Activated CD4-positive, alpha-beta T cell treated with anti-CD3 and anti-CD28 coated beads, Interleukin-2, amount 10 ng/mL, durations not matched to agents 24 days and 14 days (primary cell): ENCODE measurements around the gene ZNF860. TPM values are rescaled to one million over a fixed set of nuclear protein-coding genes. Genes with fewer than 3 reads are reported as not detected.
A peak's percentile ranks its signal among the peaks of the same experiment; 100 is the strongest.

ENCODE experiments used
- DNase-seq: peaks from one replicate; pipeline ENCODE4 v3.0.0; 2022
- H3K27ac Mint-ChIP-seq: one replicate; pipeline ENCODE4 v1.8.0; 2022; ENCODE audit warnings: mild to moderate bottlenecking, mixed read lengths
- H3K27me3 Mint-ChIP-seq: one replicate; pipeline ENCODE4 v1.8.0; 2022; ENCODE audit warnings: mixed read lengths
- H3K36me3 Mint-ChIP-seq: one replicate; pipeline ENCODE4 v1.8.0; 2022; ENCODE audit warnings: low read depth, mild to moderate bottlenecking, mixed read lengths
- H3K4me1 Mint-ChIP-seq: one replicate; pipeline ENCODE4 v1.8.0; 2021; ENCODE audit warnings: mixed read lengths
- H3K4me3 Mint-ChIP-seq: one replicate; pipeline ENCODE4 v1.8.0; 2022; ENCODE audit warnings: mild to moderate bottlenecking, moderate library complexity, mixed read lengths
- H3K9me3 Mint-ChIP-seq: one replicate; pipeline ENCODE4 v1.8.0; 2021; ENCODE audit warnings: mixed read lengths
- intact Hi-C: fragments of 100-400 bp; cut with micrococcal nuclease; formaldehyde crosslinking; loops from one replicate; pipeline ENCODE4 v1.15.1; 2023
- total RNA-seq: library from RNA; stranded (reverse); gene quantifications from 2 replicates; pipeline ENCODE4 v1.2.3, GENCODE V29; 2022

The ZNF860 gene
- total RNA-seq, 1 donor from 2014 or later, result 0.19 TPM

DNA sequence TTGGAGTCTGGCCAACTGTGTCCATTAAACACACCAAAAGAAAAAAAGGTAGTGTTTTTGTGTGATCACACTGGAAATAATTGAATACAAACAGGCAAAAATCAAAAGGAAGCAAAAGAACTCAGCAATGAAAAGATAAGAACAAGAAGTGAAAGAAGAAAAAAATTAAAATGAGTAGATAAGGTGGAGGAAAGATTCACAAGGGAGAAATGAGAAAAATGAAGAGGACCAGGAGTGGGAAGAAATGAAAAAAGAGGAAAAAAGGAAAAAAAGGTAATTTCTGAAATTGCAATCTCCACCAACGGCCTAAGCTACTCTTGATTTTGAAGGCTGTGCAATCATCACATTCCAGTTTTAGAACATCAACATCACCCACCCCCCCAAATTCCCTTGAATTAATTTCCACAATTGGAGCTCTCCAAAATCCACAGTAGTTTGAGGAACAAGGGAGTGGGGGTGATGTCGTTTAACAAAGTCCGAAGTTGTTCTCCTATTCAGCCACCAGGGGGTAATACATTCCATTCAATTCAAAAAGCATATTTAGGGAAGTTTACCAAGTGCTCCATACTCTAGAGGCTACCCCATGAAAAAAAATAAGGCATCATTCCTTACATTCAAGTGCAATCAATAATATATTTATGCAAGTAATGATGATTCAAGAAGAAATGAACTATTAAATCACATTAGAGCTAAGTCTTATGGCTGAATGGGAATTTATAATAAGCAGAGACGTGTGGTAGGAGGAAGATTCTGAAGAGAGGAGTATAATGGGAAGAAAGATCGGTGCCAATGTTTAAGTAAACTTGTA, 37.4 kb downstream of the ZNF860 start:
- H3K27ac Mint-ChIP-seq, result no peak overlapping the region
- H3K9me3 Mint-ChIP-seq, result no peaks in the 10 kb centered on the region
- no peaks in the 10 kb centered on the region for H3K4me1 Mint-ChIP-seq
- peak; percentile 62 for DNase-seq
- intact Hi-C loops, result loop anchor here (1.0 kb wide), 1 partner anchor 125 kb away; no protein-coding TSS in a partner anchor
- peaks cover 7% of the 10 kb centered on the region for H3K27me3 Mint-ChIP-seq
- H3K36me3 Mint-ChIP-seq, result no peaks in the 10 kb centered on the region
- no peak overlapping the region for H3K4me3 Mint-ChIP-seq

DNA sequence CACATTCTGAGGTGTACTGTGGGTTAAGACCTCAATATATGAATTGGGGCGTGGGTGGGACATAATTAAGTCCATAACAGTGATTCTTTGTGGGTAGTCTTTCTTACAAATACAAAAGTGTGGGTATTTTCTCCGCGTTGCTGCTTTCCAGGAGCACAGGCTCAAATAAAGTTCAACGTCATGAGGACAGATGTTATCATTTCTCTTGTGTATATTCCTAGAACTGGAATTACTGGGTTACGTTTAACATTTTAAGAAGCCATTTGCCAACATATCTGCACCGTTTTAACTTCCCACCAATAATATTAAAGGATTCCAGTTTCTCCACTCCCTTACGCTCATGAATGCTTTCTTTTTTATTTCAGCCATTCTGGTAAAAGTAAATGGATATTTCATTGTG, 39.6 kb downstream of the ZNF860 start:
- H3K27ac Mint-ChIP-seq, result no peak overlapping the region
- no peaks in the 10 kb centered on the region for H3K9me3 Mint-ChIP-seq
- DNase-seq, result no peak
- H3K4me1 Mint-ChIP-seq, result no peaks in the 10 kb centered on the region
- H3K36me3 Mint-ChIP-seq, result no peaks in the 10 kb centered on the region
- intact Hi-C loops, result no loop called here
- peaks cover 5% of the 10 kb centered on the region for H3K27me3 Mint-ChIP-seq
- H3K4me3 Mint-ChIP-seq, result no peak overlapping the region

DNA sequence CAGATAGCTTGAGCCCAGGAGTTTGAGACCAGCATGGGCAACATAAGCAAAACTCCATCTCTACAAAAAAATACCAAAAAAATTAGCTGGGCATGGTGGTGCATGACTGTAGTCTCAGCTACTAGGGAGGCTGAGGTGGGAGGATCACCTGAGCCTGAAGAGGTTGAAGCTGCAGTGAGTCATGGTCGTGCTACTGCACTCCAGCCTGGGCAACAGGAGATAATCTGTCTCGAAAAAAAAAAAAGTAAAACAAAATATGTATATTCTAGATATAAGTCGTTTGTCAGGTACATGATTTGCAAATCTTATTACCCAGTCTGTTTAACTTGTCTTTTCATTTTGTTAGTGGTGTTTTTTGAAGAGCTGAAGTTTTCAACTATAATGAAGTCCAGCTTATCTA, 40.2 kb downstream of the ZNF860 start:
- Mint-ChIP-seq H3K27ac (no peak overlapping the region), H3K4me1 (no peaks in the 10 kb centered on the region), H3K27me3 (peaks cover 7% of the 10 kb centered on the region), H3K4me3 (no peak overlapping the region), H3K36me3 (no peaks in the 10 kb centered on the region), H3K9me3 (no peaks in the 10 kb centered on the region)
- no peak for DNase-seq
- intact Hi-C loops, result no loop called here

DNA sequence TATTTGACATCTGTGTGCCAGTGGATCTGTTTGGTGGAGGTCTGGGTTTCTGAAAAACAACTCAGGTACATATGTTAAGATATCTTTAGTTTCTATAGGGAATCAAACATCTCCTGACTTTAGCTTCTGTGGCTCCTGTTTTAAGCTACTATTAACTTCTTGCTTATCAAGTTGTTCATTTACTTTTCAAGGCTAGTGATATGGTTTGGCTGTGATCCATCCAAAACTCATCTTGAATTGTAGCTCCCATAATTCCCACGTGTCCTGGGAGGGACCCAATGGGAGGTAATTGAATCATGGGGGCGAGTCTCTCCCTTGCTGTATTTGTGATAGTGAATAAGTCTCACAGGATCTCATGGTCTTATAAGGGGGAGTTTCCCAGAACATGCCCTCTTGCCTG, 41.4 kb downstream of the ZNF860 start:
- Mint-ChIP-seq H3K27ac (no peak overlapping the region), H3K4me3 (no peak overlapping the region), H3K27me3 (peaks cover 11% of the 10 kb centered on the region), H3K9me3 (no peaks in the 10 kb centered on the region), H3K4me1 (no peaks in the 10 kb centered on the region), H3K36me3 (no peaks in the 10 kb centered on the region)
- intact Hi-C loops, result no loop called here
- DNase-seq, result no peak

DNA sequence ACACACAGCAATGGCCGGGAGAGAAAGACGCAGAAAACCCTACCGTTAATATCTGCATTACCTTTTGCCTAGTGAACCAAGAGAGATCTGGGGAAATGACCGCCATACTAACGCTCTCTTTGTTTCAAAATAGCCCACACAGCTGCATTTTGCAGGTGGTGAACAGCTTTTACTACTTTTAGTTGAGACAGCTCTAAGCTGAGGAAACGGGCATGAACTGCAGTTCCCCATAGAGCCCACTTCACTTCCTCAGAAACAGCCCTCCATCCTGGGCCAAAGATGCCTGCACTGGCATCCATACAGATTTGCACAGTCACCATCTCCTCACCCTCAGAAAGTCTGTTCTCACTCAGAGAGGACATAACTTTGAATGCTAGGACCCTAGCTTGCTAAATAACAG, 45.0 kb downstream of the ZNF860 start:
- intact Hi-C loops, result no loop called here
- H3K4me1 Mint-ChIP-seq, result no peaks in the 10 kb centered on the region
- H3K36me3 Mint-ChIP-seq, result no peaks in the 10 kb centered on the region
- H3K27ac Mint-ChIP-seq, result no peak overlapping the region
- no peak overlapping the region for H3K4me3 Mint-ChIP-seq
- no peak for DNase-seq
- H3K27me3 Mint-ChIP-seq, result peaks cover 8% of the 10 kb centered on the region
- no peaks in the 10 kb centered on the region for H3K9me3 Mint-ChIP-seq

DNA sequence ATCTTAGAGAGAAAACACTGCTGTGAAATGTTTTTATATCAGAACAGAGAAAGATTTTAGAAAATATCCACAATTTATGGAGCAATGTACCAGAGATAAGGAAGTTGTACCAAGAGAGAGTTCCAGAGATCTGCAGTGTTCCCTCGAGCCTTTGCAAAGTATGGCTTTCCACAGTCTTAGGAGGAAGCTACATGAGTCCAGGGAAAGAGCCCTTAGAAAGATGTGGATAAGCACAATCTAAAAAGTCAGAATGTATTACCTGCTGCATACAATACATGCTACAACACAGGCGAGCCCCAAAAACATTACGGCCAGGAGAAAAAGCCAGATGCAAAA, 56.4 kb downstream of the ZNF860 start:
- no peak overlapping the region for H3K27ac Mint-ChIP-seq
- H3K9me3 Mint-ChIP-seq, result peaks cover 10% of the 10 kb centered on the region
- no peak for DNase-seq
- H3K4me3 Mint-ChIP-seq, result no peak overlapping the region
- intact Hi-C loops, result no loop called here
- peaks cover 4% of the 10 kb centered on the region for H3K36me3 Mint-ChIP-seq
- no peaks in the 10 kb centered on the region for H3K4me1 Mint-ChIP-seq
- H3K27me3 Mint-ChIP-seq, result peaks cover 12% of the 10 kb centered on the region

DNA sequence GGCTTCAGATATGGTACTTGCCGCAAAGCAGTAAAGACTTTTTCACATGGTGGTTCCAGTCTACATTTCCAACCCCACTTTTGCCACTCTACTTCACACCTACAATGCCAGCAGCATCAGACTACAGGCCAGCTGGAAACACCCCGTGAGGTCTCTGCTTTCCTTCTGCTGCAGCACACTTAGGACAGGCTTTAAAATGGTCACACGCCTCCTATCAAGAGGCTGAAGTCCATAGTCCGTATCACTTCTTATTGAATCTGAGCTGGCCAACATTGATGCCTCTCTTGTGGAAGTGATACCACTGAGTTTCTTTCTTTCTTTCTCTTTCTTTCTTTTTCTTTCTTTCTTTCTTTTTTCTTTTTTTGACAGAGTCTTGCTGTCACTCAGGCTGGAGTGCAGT, 59.8 kb downstream of the ZNF860 start:
- DNase-seq, result no peak
- H3K27me3 Mint-ChIP-seq, result no peaks in the 10 kb centered on the region
- H3K27ac Mint-ChIP-seq, result no peak overlapping the region
- no peak overlapping the region for H3K4me3 Mint-ChIP-seq
- intact Hi-C loops, result no loop called here
- no peaks in the 10 kb centered on the region for H3K4me1 Mint-ChIP-seq
- peaks cover 13% of the 10 kb centered on the region for H3K9me3 Mint-ChIP-seq
- peaks cover 4% of the 10 kb centered on the region for H3K36me3 Mint-ChIP-seq

Other genes with a start within 250 kb of the ZNF860 start
- 14.5 and 14.9 TPM in 2 replicates for gene OSBPL10, start 488 bp upstream of the ZNF860 start, total RNA-seq
- gene GPD1L, start 124.9 kb downstream of the ZNF860 start, total RNA-seq, result 19.0 and 20.0 TPM in 2 replicates